AG04449 (cell line): ENCODE results near the gene RPS14.

Source experiments
- CTCF ChIA-PET: fragments of 350-600 bp; formaldehyde crosslinking; extraction: SDS; loops from one replicate; lab custom pipeline; 2021; ENCODE audit warnings: antibody characterized with exemption; lab: Yijun Ruan, JAX
- POLR2A ChIA-PET: fragments of 400-600, 350-600 bp; formaldehyde crosslinking; extraction: SDS; loops from one replicate; lab custom pipeline; 2020; ENCODE audit warnings: antibody characterized with exemption, inconsistent platforms; lab: Yijun Ruan, JAX
- DNase-seq: peaks from one replicate; pipeline ENCODE4 v3.0.0-alpha.2; 2010; ENCODE audit warnings: low read depth, low spot score
- H3K4me3 ChIP-seq: 2 replicates; pipeline ENCODE4 v1.5.1; 2011; ENCODE audit warnings: low read depth, mild to moderate bottlenecking, control low read depth, low read length
- CTCF ChIP-seq: IDR thresholded peaks from one replicate; pipeline ENCODE4 v1.5.1; 2011; ENCODE audit warnings: mild to moderate bottlenecking, moderate library complexity, low read length, control low read depth, inconsistent platforms; ENCODE audit not compliant: insufficient read depth; ENCODE audit errors: missing control alignments

Gene RPS14

GRCh38 chr5:150449517-150450339, at the start of gene RPS14:
Gene RPS14 (minus strand): TSS chr5:150449739. CDS start chr5:150447733, 2,006 bp downstream.
- ChIA-PET CTCF (interaction anchor here (0.6 to 5.1 kb wide), 33 partner anchors 9 to 615 kb away, joined by 3 to 40 read pairs (median 4); partner anchors contain the start of gene SYNPO), POLR2A (interaction anchor here (0.6 to 1.2 kb wide), 15 partner anchors 9 to 332 kb away, joined by 3 to 5 read pairs (median 3); partner anchors contain the start of genes DCTN4, RBM22 and SYNPO)

GRCh38 chr5:150498971-150499370, 49.4 kb upstream of the RPS14 start:
- TF ChIP-seq CTCF: no peak
- POLR2A ChIA-PET: interaction anchor here (1.9 to 4.0 kb wide), 3 partner anchors 10 to 17 kb away, joined by 5 to 25 read pairs (median 14); no protein-coding TSS in a partner anchor
- CTCF ChIA-PET: interaction anchor here (0.7 to 5.0 kb wide), 5 partner anchors 11 to 40 kb away, joined by 3 to 17 read pairs (median 6); no protein-coding TSS in a partner anchor
- H3K4me3 ChIP-seq: peak overlapping the region; percentile 15
- no peak for DNase-seq

More at GRCh38 chr5:150449517-150450339, at the start of gene RPS14:
- H3K4me3 ChIP-seq: peak within 1 kb of the TSS; percentile 68
- TF ChIP-seq CTCF: peak; percentile 93
- peak; percentile 52 for DNase-seq

GRCh38 chr5:150498501-150498900, 49.0 kb upstream of the RPS14 start:
- no peak for DNase-seq
- ChIA-PET POLR2A (interaction anchor here (1.2 to 4.0 kb wide), 7 partner anchors 9 to 32 kb away, joined by 3 to 25 read pairs (median 5); no protein-coding TSS in a partner anchor), CTCF (interaction anchor here (0.7 to 5.0 kb wide), 7 partner anchors 11 to 62 kb away, joined by 3 to 17 read pairs (median 4); no protein-coding TSS in a partner anchor)
- H3K4me3 ChIP-seq: peak overlapping the region; percentile 15
- no peak for TF ChIP-seq CTCF

- no peak for DNase-seq
- CTCF ChIA-PET: interaction anchor here (0.8 to 5.0 kb wide), 6 partner anchors 12 to 62 kb away, joined by 3 to 17 read pairs (median 5); no protein-coding TSS in a partner anchor
- no peak for TF ChIP-seq CTCF
- POLR2A ChIA-PET: interaction anchor here (0.6 to 3.6 kb wide), 8 partner anchors 8 to 32 kb away, joined by 3 to 25 read pairs (median 4); no protein-coding TSS in a partner anchor
- peak overlapping the region; percentile 35 for H3K4me3 ChIP-seq
These were observed 48.4 kb upstream of the RPS14 start for GRCh38 chr5:150497989-150498317.

GRCh38 chr5:150497274-150497988, 47.9 kb upstream of the RPS14 start:
- peak overlapping the region; percentile 35 for H3K4me3 ChIP-seq
- POLR2A ChIA-PET: interaction anchor here (0.6 to 3.6 kb wide), 10 partner anchors 7 to 33 kb away, joined by 3 to 25 read pairs (median 4); no protein-coding TSS in a partner anchor
- no peak for DNase-seq
- CTCF ChIA-PET: interaction anchor here (0.8 to 5.0 kb wide), 8 partner anchors 11 to 63 kb away, joined by 3 to 17 read pairs (median 6); no protein-coding TSS in a partner anchor
- no peak for TF ChIP-seq CTCF
